ENCODE data around the gene YWHAQ. TPM values are rescaled to one million over a fixed set of nuclear protein-coding genes. Genes with fewer than 3 reads are reported as not detected.

The YWHAQ gene
- total RNA-seq, 3 donors from 2014 or later (not counting 1 experiment from before 2014, with no cell fraction given), result 227 to 240 (median 238) TPM

DNA sequence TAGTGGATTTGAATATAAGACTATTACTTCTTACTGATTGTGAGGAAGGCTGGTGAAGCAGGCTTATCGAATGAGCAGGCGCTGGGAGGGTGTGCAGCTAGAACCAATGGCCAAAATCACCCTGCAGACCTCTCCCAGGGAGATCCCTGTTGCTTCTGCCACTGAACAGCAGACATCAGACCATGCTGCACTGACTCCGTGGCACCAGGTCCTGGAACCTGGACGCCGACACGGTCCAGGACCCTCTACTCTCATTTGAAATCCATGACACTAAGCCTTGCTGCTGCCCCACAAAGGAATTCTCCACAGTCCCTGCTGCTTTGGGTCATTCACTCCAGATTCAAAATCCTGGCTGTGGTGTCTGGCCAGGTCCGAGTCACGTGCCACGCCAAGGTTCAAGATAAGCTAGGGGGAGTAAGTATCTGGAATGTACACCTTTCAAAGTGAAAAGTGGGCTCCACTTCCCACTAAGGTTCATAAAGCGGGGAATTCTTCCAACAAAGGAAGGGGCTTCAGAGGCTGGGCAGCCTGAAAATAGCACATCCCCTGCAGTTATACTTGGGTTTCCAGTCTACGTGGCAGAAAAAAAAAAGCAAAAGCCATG is 9.0 kb upstream of the YWHAQ start:
- H3K27me3 Mint-ChIP-seq (ENCODE audit: low read depth in 2 of 2), result peaks cover 0 to 12% of the 10 kb centered on the region in 2 donors
- intact Hi-C loops (cut with micrococcal nuclease), result no loop called here

GRCh38 chr2:9639000-9639602 is 8.3 kb upstream of the YWHAQ start:
- peaks cover 4% of the 10 kb centered on the region for H3K4me1 ChIP-seq (ENCODE audit: control insufficient read depth, insufficient read depth, low read length)
- H3K4me3 ChIP-seq (ENCODE audit: low read length), result no peak overlapping the region
- H3K9me3 ChIP-seq (ENCODE audit: control insufficient read depth, insufficient read depth, low read length), result no peaks in the 10 kb centered on the region
- Mint-ChIP-seq H3K4me1 (peaks cover 0 to 9% of the 10 kb centered on the region in 2 donors), H3K9me3 (no peaks in the 10 kb centered on the region), H3K27ac (no peak overlapping the region), H3K27me3 (ENCODE audit: low read depth in 2 of 2) (peaks cover 0 to 12% of the 10 kb centered on the region in 2 donors), H3K36me3 (no peaks in the 10 kb centered on the region), H3K4me3 (no peak overlapping the region)
- no peaks in the 10 kb centered on the region for H3K27me3 ChIP-seq (ENCODE audit: control insufficient read depth, insufficient read depth, low read length)
- 90% methylated on average over 6 of the region's 6 CpGs for WGBS (ENCODE audit: insufficient coverage)
- intact Hi-C loops (cut with micrococcal nuclease), result no loop called here
- H3K27ac ChIP-seq (ENCODE audit: low read length), result no peak overlapping the region
- TF ChIP-seq CTCF (IDR thresholded peaks at IDR 0.05), result no peak
- no peak for DNase-seq
- ATAC-seq, result no peak
- H3K36me3 ChIP-seq (ENCODE audit: control insufficient read depth, insufficient read depth, low read length), result no peaks in the 10 kb centered on the region

More for the DNA sequence above, 9.0 kb upstream of the YWHAQ start:
- Histone ChIP-seq H3K4me3 (ENCODE audit: low read length) (no peak overlapping the region), H3K36me3 (ENCODE audit: control insufficient read depth, insufficient read depth, low read length) (no peaks in the 10 kb centered on the region), H3K27me3 (ENCODE audit: control insufficient read depth, insufficient read depth, low read length) (no peaks in the 10 kb centered on the region), H3K27ac (ENCODE audit: low read length) (no peak overlapping the region), H3K4me1 (ENCODE audit: control insufficient read depth, insufficient read depth, low read length) (peaks cover 4% of the 10 kb centered on the region), H3K9me3 (ENCODE audit: control insufficient read depth, insufficient read depth, low read length) (no peaks in the 10 kb centered on the region)
- Mint-ChIP-seq H3K4me1 (peaks cover 0 to 9% of the 10 kb centered on the region in 2 donors), H3K27ac (no peak overlapping the region), H3K36me3 (no peaks in the 10 kb centered on the region), H3K4me3 (no peak overlapping the region), H3K9me3 (no peaks in the 10 kb centered on the region)
- no peak for TF ChIP-seq CTCF (IDR thresholded peaks at IDR 0.05)
- WGBS (ENCODE audit: insufficient coverage), result 100% methylated on average over 10 of the region's 11 CpGs
- DNase-seq (no peak), ATAC-seq (no peak)

DNA sequence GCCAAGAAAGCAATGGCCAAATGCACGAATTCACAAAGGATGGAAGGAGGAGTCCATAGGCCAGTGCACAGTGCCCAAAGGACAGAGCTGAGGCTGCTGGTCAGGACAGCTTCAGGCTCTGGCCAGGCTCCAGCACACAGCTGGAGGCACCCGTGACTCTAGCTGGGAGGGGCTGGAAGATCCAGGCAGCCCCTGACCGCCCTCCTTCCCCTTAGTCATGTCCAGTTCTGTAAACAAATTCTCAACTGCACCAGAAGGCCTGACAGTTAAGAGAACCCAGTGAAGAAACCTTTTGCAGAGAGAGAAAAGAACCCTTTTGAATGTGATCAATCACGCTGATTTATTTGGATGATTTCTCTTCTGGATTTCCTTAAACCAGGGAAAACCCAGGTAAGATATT is 7.7 kb upstream of the YWHAQ start:
- H3K27ac ChIP-seq (ENCODE audit: low read length), result no peak overlapping the region
- no peak for ATAC-seq

More for the DNA sequence above, 7.7 kb upstream of the YWHAQ start:
- intact Hi-C loops (cut with micrococcal nuclease), result no loop called here
- WGBS (ENCODE audit: insufficient coverage), result 98% methylated on average over 4 of the region's 4 CpGs
- Histone ChIP-seq H3K36me3 (ENCODE audit: control insufficient read depth, insufficient read depth, low read length) (no peaks in the 10 kb centered on the region), H3K27me3 (ENCODE audit: control insufficient read depth, insufficient read depth, low read length) (no peaks in the 10 kb centered on the region), H3K9me3 (ENCODE audit: control insufficient read depth, insufficient read depth, low read length) (no peaks in the 10 kb centered on the region), H3K4me1 (ENCODE audit: control insufficient read depth, insufficient read depth, low read length) (peaks cover 4% of the 10 kb centered on the region), H3K4me3 (ENCODE audit: low read length) (no peak overlapping the region)
- DNase-seq, result no peak
- Mint-ChIP-seq H3K4me3 (no peak overlapping the region), H3K36me3 (no peaks in the 10 kb centered on the region), H3K27me3 (ENCODE audit: low read depth in 2 of 2) (peaks cover 0 to 8% of the 10 kb centered on the region in 2 donors), H3K27ac (no peak overlapping the region), H3K4me1 (peaks cover 0 to 9% of the 10 kb centered on the region in 2 donors), H3K9me3 (no peaks in the 10 kb centered on the region)
- TF ChIP-seq CTCF (IDR thresholded peaks at IDR 0.05), result no peak

Data from natural killer cell (primary cell).